Measurements from ENCODE around the gene MYO19. TPM values are rescaled to one million over a fixed set of nuclear protein-coding genes. Genes with fewer than 3 reads are reported as not detected.

MYO19 gene
- total and polyA plus RNA-seq, 9 of the 15 experiments (the other 6 are each of a cell fraction or from before 2014, with no cell fraction given): 21.6 to 176 (median 129) TPM

DNA sequence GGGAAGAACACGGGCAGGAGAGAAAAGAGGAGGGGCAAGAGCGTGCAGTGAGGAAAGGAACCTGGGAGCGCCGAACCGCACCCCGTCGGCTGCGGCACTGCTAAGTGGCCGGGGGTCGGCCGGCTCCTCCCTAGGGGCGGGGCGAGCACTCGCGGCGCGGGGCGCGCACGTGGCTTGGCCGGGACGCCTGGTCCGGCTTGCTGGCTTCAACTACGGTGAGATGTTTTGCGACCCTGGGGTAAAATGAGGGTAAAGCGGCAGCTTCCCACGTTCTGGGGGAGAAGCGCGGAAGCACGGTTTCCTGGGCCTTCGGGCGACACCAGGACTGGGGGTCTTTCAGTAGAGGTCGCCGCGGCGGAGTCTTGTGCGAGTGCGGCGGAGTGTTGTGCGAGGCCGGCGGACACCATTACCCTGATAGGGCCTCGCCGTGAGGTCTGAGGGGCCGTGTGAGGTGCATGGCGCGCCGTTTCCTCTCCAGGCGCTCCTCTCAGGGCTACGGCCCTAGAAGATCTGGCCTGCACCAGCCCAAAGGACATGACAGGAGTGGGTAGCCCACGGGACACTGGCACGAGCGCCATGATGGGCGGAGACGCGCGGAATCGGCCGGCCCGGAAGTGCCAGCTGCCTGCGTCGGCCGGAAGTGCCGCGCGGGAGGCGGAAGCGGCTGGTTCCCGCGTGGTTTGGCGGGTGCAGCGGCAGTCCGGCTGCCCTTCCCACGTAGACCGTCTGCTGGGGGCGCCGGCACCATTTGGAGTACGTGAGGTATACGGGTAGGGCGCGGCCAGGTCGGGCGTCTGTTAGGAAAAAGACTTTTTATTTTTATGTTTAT, at the start of gene MYO19, which contains the start of gene PIGW (continued):
- TF ChIP-seq, protein P1, sequence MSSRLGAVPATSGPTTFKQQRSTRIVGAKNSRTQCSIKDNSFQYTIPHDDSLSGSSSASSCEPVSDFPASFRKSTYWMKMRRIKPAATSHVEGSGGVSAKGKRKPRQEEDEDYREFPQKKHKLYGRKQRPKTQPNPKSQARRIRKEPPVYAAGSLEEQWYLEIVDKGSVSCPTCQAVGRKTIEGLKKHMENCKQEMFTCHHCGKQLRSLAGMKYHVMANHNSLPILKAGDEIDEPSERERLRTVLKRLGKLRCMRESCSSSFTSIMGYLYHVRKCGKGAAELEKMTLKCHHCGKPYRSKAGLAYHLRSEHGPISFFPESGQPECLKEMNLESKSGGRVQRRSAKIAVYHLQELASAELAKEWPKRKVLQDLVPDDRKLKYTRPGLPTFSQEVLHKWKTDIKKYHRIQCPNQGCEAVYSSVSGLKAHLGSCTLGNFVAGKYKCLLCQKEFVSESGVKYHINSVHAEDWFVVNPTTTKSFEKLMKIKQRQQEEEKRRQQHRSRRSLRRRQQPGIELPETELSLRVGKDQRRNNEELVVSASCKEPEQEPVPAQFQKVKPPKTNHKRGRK (tag; IDR thresholded peaks at IDR 0.05): no peak
- no peak for TF ChIP-seq ZFP30 (CRISPR knock-in tag; IDR thresholded peaks at IDR 0.05; ENCODE audit: borderline replicate concordance)
- TF ChIP-seq POLR2A (conservative IDR thresholded peaks at IDR 0.05): peak; percentile 93
- TF ChIP-seq, protein P2, sequence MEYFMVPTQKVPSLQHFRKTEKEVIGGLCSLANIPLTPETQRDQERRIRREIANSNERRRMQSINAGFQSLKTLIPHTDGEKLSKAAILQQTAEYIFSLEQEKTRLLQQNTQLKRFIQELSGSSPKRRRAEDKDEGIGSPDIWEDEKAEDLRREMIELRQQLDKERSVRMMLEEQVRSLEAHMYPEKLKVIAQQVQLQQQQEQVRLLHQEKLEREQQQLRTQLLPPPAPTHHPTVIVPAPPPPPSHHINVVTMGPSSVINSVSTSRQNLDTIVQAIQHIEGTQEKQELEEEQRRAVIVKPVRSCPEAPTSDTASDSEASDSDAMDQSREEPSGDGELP (CRISPR knock-in tag; IDR thresholded peaks at IDR 0.05; ENCODE audit: borderline replicate concordance): peak; percentile 89
- peak; percentile 63 for TF ChIP-seq CTBP1 (IDR thresholded peaks at IDR 0.05; ENCODE audit: borderline replicate concordance)
- peak; percentile 89; the same call in 1 of the 2 replicates for TF ChIP-seq GTF2F1 (IDR thresholded peaks at IDR 0.05; ENCODE audit: low read depth, low read length)
- TF ChIP-seq FOXM1 (IDR thresholded peaks at IDR 0.05; ENCODE audit: low read depth): no peak
- TF ChIP-seq FOXM1 (CRISPR knock-in tag; IDR thresholded peaks at IDR 0.05; ENCODE audit: low read depth): no peak; the same call in 1 of the 2 replicates
- TF ChIP-seq, protein P3, sequence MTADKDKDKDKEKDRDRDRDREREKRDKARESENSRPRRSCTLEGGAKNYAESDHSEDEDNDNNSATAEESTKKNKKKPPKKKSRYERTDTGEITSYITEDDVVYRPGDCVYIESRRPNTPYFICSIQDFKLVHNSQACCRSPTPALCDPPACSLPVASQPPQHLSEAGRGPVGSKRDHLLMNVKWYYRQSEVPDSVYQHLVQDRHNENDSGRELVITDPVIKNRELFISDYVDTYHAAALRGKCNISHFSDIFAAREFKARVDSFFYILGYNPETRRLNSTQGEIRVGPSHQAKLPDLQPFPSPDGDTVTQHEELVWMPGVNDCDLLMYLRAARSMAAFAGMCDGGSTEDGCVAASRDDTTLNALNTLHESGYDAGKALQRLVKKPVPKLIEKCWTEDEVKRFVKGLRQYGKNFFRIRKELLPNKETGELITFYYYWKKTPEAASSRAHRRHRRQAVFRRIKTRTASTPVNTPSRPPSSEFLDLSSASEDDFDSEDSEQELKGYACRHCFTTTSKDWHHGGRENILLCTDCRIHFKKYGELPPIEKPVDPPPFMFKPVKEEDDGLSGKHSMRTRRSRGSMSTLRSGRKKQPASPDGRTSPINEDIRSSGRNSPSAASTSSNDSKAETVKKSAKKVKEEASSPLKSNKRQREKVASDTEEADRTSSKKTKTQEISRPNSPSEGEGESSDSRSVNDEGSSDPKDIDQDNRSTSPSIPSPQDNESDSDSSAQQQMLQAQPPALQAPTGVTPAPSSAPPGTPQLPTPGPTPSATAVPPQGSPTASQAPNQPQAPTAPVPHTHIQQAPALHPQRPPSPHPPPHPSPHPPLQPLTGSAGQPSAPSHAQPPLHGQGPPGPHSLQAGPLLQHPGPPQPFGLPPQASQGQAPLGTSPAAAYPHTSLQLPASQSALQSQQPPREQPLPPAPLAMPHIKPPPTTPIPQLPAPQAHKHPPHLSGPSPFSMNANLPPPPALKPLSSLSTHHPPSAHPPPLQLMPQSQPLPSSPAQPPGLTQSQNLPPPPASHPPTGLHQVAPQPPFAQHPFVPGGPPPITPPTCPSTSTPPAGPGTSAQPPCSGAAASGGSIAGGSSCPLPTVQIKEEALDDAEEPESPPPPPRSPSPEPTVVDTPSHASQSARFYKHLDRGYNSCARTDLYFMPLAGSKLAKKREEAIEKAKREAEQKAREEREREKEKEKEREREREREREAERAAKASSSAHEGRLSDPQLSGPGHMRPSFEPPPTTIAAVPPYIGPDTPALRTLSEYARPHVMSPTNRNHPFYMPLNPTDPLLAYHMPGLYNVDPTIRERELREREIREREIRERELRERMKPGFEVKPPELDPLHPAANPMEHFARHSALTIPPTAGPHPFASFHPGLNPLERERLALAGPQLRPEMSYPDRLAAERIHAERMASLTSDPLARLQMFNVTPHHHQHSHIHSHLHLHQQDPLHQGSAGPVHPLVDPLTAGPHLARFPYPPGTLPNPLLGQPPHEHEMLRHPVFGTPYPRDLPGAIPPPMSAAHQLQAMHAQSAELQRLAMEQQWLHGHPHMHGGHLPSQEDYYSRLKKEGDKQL (CRISPR knock-in tag; IDR thresholded peaks at IDR 0.05; ENCODE audit: borderline replicate concordance): no peak
- no peak for TF ChIP-seq PATZ1 (CRISPR knock-in tag; IDR thresholded peaks at IDR 0.05; ENCODE audit: borderline replicate concordance)
- TF ChIP-seq KLF16 (IDR thresholded peaks at IDR 0.05): no peak
- no peak for TF ChIP-seq CBX3 (IDR thresholded peaks at IDR 0.05; ENCODE audit: borderline replicate concordance in 1 of 2, low read length in 2 of 2)
- TF ChIP-seq SIRT6 (IDR thresholded peaks at IDR 0.05; ENCODE audit: low read depth, low read length): no peak
- no peak for TF ChIP-seq ZNF41 (CRISPR knock-in tag; conservative IDR thresholded peaks at IDR 0.05)
- no peak for TF ChIP-seq ZEB2 (IDR thresholded peaks at IDR 0.05)
- TF ChIP-seq ZNF121 (CRISPR knock-in tag; conservative IDR thresholded peaks at IDR 0.05): no peak
- 0 out of 2 replicates have a peak, but pooled peaks have one; percentile 29 for TF ChIP-seq E2F3 (CRISPR knock-in tag; IDR thresholded peaks at IDR 0.05)
- TF ChIP-seq FOXJ2 (tag; IDR thresholded peaks at IDR 0.05): no peak
- no peak for TF ChIP-seq ZNF780A (CRISPR knock-in tag; IDR thresholded peaks at IDR 0.05)

Data from K562 (cell line).